ENCODE results near the gene AP3M1.

DNA sequence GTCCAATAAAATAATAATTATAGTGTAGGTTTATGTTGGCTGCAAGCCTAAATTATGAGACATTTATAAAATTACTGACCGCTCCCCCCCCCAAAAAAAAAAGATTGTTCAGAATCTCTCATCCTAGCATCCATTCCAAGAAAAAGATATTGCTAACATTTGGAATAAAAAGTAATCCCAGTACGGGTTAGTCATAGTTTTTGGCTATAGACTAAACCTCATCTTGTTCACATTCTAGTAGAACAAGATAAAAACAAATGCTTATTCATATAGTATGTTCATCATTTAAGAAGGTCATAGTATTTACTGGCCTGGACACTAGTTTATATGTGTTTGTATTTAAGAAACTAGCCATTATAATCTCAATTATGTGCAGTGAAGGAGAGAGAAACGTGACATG is 44.4 kb upstream of the AP3M1 start:
- TF ChIP-seq, protein P1, sequence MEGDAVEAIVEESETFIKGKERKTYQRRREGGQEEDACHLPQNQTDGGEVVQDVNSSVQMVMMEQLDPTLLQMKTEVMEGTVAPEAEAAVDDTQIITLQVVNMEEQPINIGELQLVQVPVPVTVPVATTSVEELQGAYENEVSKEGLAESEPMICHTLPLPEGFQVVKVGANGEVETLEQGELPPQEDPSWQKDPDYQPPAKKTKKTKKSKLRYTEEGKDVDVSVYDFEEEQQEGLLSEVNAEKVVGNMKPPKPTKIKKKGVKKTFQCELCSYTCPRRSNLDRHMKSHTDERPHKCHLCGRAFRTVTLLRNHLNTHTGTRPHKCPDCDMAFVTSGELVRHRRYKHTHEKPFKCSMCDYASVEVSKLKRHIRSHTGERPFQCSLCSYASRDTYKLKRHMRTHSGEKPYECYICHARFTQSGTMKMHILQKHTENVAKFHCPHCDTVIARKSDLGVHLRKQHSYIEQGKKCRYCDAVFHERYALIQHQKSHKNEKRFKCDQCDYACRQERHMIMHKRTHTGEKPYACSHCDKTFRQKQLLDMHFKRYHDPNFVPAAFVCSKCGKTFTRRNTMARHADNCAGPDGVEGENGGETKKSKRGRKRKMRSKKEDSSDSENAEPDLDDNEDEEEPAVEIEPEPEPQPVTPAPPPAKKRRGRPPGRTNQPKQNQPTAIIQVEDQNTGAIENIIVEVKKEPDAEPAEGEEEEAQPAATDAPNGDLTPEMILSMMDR (IDR thresholded peaks at IDR 0.05) = no peak
- TF ChIP-seq, protein P2, sequence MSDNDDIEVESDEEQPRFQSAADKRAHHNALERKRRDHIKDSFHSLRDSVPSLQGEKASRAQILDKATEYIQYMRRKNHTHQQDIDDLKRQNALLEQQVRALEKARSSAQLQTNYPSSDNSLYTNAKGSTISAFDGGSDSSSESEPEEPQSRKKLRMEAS (IDR thresholded peaks at IDR 0.05) = no peak
- TF ChIP-seq, protein P3, sequence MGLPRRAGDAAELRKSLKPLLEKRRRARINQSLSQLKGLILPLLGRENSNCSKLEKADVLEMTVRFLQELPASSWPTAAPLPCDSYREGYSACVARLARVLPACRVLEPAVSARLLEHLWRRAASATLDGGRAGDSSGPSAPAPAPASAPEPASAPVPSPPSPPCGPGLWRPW (IDR thresholded peaks at IDR 0.05) = no peak
- TF ChIP-seq POLR2A (IDR thresholded peaks at IDR 0.05; ENCODE audit: low read length) = no peak
- no peak for TF ChIP-seq MAZ (IDR thresholded peaks at IDR 0.05; ENCODE audit: borderline replicate concordance, low read depth, low read length)
- TF ChIP-seq CHD2 (IDR thresholded peaks at IDR 0.05; ENCODE audit: low read length, partially characterized antibody) = no peak
- TF ChIP-seq, protein P4, sequence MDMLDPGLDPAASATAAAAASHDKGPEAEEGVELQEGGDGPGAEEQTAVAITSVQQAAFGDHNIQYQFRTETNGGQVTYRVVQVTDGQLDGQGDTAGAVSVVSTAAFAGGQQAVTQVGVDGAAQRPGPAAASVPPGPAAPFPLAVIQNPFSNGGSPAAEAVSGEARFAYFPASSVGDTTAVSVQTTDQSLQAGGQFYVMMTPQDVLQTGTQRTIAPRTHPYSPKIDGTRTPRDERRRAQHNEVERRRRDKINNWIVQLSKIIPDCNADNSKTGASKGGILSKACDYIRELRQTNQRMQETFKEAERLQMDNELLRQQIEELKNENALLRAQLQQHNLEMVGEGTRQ (IDR thresholded peaks at IDR 0.05) = no peak
- TF ChIP-seq CHD4 (IDR thresholded peaks at IDR 0.05; ENCODE audit: borderline replicate concordance) = no peak
- TF ChIP-seq CBX2 (IDR thresholded peaks at IDR 0.05; ENCODE audit: borderline replicate concordance, low read depth) = no peak
- no peak for TF ChIP-seq RAD21 (conservative IDR thresholded peaks at IDR 0.05 in 1 of 2, IDR thresholded peaks at IDR 0.05 in 1 of 2)
- no peak for TF ChIP-seq EP300 (IDR thresholded peaks at IDR 0.05)
- no peak for TF ChIP-seq ZSCAN20 (CRISPR knock-in tag; IDR thresholded peaks at IDR 0.05)
